HG03571 (cell line): ENCODE data around the gene C1orf167.

ENCODE experiments used
- ATAC-seq: cut with Tn5 transposase; IDR thresholded peaks from one replicate; pipeline ENCODE4 v1.9.1; 2021; ENCODE audit not compliant: unreplicated experiment

Gene C1orf167

DNA sequence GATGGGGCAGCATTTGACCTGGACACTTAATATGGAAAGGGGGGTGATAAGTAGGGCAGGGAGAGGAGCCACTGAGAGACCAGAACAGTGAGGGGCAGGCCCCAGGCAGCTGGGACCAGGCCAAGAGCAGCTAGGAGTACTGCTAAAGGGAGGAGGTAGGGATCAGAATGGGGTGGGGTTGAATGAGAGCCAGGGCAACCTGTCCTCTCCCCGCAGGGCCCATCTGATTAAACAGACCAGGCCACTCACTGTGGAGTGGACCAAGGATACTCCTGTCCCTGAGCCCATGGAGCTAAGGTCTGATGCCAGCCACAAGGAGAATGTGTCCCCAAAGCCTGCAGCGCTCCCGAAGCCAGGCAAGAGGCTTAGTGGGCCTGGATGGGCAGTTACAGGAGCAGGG is 2.1 kb downstream of the C1orf167 start:
- ATAC-seq: no peak

GRCh38 chr1:11764519-11764918 is 2.5 kb downstream of the C1orf167 start:
- ATAC-seq: no peak

- ATAC-seq: no peak
These were observed 3.9 kb downstream of the C1orf167 start for GRCh38 chr1:11765661-11766428.

GRCh38 chr1:11766429-11766776 is 4.4 kb downstream of the C1orf167 start:
- no peak for ATAC-seq

DNA sequence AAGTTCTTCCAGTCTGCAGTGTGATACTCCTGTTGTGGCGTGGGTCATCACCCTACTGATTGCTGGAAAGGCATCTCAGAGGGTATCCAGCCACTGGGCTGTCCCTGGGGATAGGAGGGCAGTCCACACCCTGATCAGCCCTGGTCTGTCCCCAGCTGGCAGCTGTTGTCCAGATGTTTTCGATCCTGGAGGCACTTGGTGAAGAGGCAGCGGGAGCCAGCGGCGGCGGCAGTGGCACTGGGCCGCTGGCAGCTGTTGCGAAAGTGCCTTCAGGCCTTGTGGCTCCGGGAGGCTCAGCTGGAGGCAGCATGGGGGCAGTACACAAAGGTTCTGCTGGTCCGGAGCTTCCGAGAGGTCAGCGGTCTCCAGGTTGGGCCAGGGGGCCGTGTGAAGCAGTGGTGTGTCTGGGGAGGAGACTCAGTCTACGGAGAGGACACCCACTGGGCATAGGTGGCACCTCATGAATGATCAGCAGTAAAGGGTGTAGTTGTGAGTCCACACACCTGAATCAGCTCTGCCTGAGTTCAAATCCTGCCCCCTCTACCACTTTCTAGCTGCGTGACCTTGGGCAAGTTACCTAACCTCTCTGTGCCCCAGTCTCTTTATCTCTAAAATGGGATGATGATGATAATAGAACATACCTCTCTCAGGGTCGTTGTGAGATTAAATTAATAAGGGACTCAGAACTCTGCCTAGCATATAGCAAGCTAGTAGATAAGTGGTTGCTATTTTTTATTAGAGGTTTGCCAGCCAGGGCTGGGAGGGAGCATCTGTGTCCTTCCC is 6.1 kb downstream of the C1orf167 start:
- no peak for ATAC-seq

GRCh38 chr1:11768821-11769220 is 6.8 kb downstream of the C1orf167 start:
- ATAC-seq: no peak

- no peak for ATAC-seq
These were observed 7.3 kb downstream of the C1orf167 start for GRCh38 chr1:11769274-11769673.

- ATAC-seq: no peak
These were observed 8.0 kb downstream of the C1orf167 start for GRCh38 chr1:11770011-11770410.

- ATAC-seq: no peak
These were observed 9.6 kb downstream of the C1orf167 start for GRCh38 chr1:11771481-11772043.

GRCh38 chr1:11772458-11772857 is 10.5 kb downstream of the C1orf167 start:
- ATAC-seq: no peak

DNA sequence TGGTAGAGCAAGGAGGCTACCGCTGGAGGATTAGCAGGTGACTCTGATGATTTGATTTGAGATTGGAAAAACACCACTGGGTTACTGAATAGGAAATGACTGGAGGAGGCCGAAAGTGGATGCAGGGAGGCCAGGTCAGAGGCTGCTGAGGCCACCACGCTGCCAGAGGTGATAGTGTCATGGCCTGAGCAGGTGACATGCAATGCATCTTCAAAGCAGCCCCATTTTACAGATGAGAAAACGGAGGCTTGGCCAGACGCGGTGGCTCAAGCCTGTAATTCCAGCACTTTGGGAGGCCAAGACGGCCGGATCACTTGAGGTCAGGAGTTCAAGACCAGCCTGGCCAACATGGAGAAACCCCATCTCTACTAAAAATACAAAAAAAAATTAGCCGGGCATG is 12.8 kb downstream of the C1orf167 start:
- no peak for ATAC-seq

DNA sequence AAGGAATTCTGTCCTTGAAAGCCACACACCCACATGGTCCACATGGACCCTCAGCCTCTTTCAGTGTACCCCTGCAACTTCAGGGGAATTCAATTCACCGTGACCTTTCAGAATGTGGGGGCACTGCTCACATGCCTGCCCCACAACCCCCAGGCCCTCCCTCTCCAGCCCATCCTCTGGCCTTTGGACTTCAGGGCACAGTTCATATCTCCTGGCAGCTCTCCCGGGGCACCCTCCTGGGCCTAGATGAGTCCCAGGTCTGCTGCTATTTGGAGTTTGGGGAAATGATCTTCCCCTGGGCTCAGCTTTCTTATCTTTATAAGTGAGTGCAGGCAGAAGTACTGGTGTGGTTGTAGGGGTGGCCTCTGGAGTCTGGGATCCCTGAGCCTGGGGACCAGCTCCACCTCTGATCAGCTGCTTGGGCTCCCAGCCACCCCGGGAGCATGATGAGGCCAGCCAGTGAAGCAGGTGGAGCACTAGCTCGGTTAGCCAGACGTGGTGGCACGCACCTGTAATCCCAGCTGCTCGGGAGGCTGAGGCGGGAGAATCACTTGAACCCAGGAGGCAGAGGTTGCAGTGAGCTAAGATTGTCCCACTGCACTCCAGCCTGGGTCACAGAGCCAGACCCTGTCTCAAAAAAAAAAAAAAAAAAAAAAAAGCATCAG is 15.8 kb downstream of the C1orf167 start:
- no peak for ATAC-seq

- no peak for ATAC-seq
These were observed 16.3 kb downstream of the C1orf167 start for GRCh38 chr1:11778336-11778735.

DNA sequence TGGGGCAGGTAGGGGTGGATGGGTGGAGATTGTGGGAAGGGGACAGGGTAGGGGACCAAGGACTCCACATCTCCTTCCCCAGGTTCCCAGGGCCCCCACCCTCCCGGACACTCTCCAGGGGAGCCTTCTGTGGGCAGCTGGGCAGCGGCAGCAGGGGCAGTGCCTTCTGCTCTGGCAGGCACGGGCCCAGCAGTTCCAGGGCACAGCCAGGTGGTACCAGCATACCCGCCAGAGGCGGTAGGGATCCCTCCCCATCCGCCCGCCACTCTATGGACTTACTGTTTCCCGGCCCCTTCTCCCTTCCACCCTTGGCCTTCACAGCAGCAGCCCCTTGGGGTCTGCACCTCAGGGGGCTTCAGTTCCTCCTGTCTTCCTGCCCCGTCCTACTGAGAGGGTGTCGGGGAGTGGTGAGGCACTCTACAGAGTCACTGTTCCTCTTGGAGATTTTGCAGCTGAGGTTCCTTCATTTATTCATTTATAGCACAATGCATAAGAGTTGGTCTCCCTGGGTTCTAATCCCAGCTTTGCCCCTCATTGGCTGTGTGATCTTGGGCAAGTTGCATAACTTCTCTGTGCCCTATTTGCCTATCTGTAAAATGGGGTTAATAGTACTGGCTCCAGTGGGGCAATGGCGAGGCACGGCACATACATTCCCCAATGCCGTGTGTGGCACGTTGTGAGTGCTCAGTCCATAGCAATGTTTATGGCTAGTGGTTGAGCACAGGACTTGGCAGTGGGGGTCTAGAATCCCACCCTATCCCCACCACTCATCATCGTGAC is 17.0 kb downstream of the C1orf167 start:
- ATAC-seq: no peak

DNA sequence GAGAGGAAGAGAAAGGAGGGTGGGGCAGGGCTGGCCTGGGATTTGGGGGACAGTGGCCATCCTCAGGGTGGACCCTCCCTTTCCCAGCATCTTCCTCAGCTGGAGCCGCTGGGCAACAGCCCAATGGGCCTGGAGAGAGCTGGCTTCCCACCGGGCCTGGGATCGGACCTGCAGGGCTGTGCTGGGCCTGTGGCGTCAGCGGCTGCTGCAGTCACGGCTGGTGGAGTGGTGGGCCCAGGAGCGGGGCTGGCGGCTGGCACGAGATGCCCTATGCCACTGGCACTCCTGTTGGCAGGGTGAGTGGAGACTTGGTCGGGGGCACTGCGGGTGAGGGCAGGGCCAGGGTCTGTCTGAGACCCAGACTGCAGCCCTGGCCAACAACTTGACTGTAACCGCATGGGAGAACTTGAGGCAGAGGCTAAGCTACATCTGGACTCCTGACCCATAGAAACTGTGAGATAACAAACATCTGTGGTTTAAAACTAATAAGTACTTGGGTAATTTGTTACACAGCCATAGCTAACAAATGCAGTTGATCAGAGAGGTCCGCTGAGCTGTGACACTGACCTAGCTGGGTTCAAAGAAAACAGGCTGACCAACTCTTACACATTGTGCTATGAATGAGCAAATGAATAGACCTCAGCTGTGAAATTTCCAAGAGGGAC is 17.9 kb downstream of the C1orf167 start:
- ATAC-seq: no peak

GRCh38 chr1:11780380-11781147 is 18.6 kb downstream of the C1orf167 start:
- ATAC-seq: no peak

DNA sequence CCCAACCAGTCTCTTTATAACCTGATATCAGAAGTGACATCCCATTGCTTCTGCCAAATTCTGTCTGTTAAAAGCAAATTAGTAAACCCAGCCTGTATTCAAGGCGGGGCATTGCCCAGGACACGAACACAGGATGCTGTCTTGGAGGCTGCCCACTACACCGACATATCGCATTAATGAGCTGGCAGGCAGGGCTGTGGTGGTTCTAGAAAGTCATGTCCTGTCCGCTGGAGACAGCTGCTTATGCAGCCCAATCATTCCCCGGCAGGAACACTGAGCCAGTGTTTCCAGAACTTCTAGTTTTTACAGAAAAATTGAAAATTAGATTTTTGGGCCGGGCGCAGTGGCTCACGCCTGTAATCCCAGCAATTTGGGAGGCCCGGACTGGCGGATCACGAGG is 19.3 kb downstream of the C1orf167 start:
- ATAC-seq: no peak

GRCh38 chr1:11782127-11782708 is 20.2 kb downstream of the C1orf167 start:
- ATAC-seq: no peak

DNA sequence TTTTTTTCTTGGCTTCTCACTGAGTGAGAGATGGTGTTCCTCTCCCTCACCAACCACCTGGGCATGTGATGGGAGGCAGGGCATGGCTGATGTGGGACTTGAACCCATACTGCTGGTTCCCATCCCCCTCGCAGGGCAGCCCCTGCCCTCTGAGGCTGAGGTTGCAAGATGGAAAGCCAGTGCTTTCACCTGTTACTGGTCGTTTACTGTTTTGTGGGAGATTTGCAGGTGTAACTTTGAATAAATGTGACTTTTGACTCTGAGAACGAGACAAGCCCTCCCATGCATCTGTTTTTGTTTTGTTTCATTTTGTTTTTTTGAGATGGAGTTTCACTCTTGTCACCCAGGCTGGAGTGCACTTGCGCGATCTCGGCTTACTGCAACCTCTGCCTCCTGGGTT is 21.6 kb downstream of the C1orf167 start:
- no peak for ATAC-seq
